ENCODE results near the gene NXPH4. TPM values are rescaled to one million over a fixed set of nuclear protein-coding genes. Genes with fewer than 3 reads are reported as not detected.

Gene NXPH4
- total and polyA plus RNA-seq, 3 experiments from 2014 or later: 0.22 to 0.47 TPM; not detected in 1

GRCh38 chr12:57234233-57234570, 17.6 kb downstream of the NXPH4 start:
- Histone ChIP-seq H3K4me1 (ENCODE audit: insufficient read depth, low read length) (peaks cover 46% of the 10 kb centered on the region), H3K36me3 (ENCODE audit: insufficient read depth, low read length) (peaks cover 21% of the 10 kb centered on the region), H3K4me3 (ENCODE audit: low read length) (no peak overlapping the region), H3K27me3 (ENCODE audit: insufficient read depth, low read length, poor library complexity, severe bottlenecking) (peaks cover 24% of the 10 kb centered on the region), H3K27ac (ENCODE audit: low read depth, low read length) (no peak overlapping the region), H3K9me3 (ENCODE audit: low read length) (no peaks in the 10 kb centered on the region)
- Mint-ChIP-seq H3K9me3 (no peaks in the 10 kb centered on the region), H3K4me1 (peaks cover 35 to 57% (median 54%) of the 10 kb centered on the region in 3 donors), H3K27ac (peak overlapping the region in 1 of 8 donors; percentile 3), H3K27me3 (peaks cover 28 to 32% of the 10 kb centered on the region in 2 donors), H3K36me3 (peaks cover 13 to 41% (median 16%) of the 10 kb centered on the region in 3 donors), H3K4me3 (peak overlapping the region in 1 of 7 donors; percentile 19)
- no peak for DNase-seq
- POLR2A ChIA-PET: no interaction called here
- CTCF ChIA-PET: interaction anchor here (2.9 to 13.7 kb wide), 2 partner anchors 7 to 20 kb away, joined by 26 to 274 read pairs; a partner anchor contains a TSS

- no peaks in the 10 kb centered on the region for H3K9me3 ChIP-seq (ENCODE audit: low read length)
- peaks cover 21% of the 10 kb centered on the region for H3K36me3 ChIP-seq (ENCODE audit: insufficient read depth, low read length)
- H3K27ac ChIP-seq (ENCODE audit: low read depth, low read length): no peak overlapping the region
- Mint-ChIP-seq H3K27me3 (peaks cover 29 to 36% of the 10 kb centered on the region in 2 donors), H3K9me3 (no peaks in the 10 kb centered on the region), H3K4me1 (peaks cover 35 to 57% (median 54%) of the 10 kb centered on the region in 3 donors), H3K4me3 (no peak overlapping the region), H3K27ac (no peak overlapping the region), H3K36me3 (peaks cover 13 to 40% (median 16%) of the 10 kb centered on the region in 3 donors)
- ChIA-PET CTCF (interaction anchor here (2.9 to 13.7 kb wide), 2 partner anchors 6 to 21 kb away, joined by 26 to 274 read pairs; a partner anchor contains a TSS), POLR2A (no interaction called here)
- DNase-seq: no peak
- no peak overlapping the region for H3K4me3 ChIP-seq (ENCODE audit: low read length)
- peaks cover 48% of the 10 kb centered on the region for H3K4me1 ChIP-seq (ENCODE audit: insufficient read depth, low read length)
- peaks cover 24% of the 10 kb centered on the region for H3K27me3 ChIP-seq (ENCODE audit: insufficient read depth, low read length, poor library complexity, severe bottlenecking)
Observed at GRCh38 chr12:57234571-57235016, 18.0 kb downstream of the NXPH4 start.

GRCh38 chr12:57235017-57235727, 18.6 kb downstream of the NXPH4 start:
- Histone ChIP-seq H3K9me3 (ENCODE audit: low read length) (no peaks in the 10 kb centered on the region), H3K27me3 (ENCODE audit: insufficient read depth, low read length, poor library complexity, severe bottlenecking) (peaks cover 24% of the 10 kb centered on the region), H3K27ac (ENCODE audit: low read depth, low read length) (no peak overlapping the region), H3K4me3 (ENCODE audit: low read length) (no peak overlapping the region), H3K4me1 (ENCODE audit: insufficient read depth, low read length) (peaks cover 50% of the 10 kb centered on the region), H3K36me3 (ENCODE audit: insufficient read depth, low read length) (peaks cover 21% of the 10 kb centered on the region)
- DNase-seq: no peak
- ChIA-PET POLR2A (no interaction called here), CTCF (no interaction called here)
- Mint-ChIP-seq H3K27me3 (peaks cover 29 to 38% of the 10 kb centered on the region in 2 donors), H3K9me3 (no peaks in the 10 kb centered on the region), H3K36me3 (peaks cover 13 to 38% (median 16%) of the 10 kb centered on the region in 3 donors), H3K27ac (peak overlapping the region in 1 of 8 donors; percentile 33), H3K4me1 (peaks cover 32 to 54% (median 51%) of the 10 kb centered on the region in 3 donors), H3K4me3 (no peak overlapping the region)

- Histone ChIP-seq H3K27me3 (ENCODE audit: insufficient read depth, low read length, poor library complexity, severe bottlenecking) (peaks cover 27% of the 10 kb centered on the region), H3K4me1 (ENCODE audit: insufficient read depth, low read length) (peaks cover 50% of the 10 kb centered on the region), H3K4me3 (ENCODE audit: low read length) (no peak overlapping the region), H3K27ac (ENCODE audit: low read depth, low read length) (no peak overlapping the region), H3K9me3 (ENCODE audit: low read length) (no peaks in the 10 kb centered on the region), H3K36me3 (ENCODE audit: insufficient read depth, low read length) (peaks cover 21% of the 10 kb centered on the region)
- Mint-ChIP-seq H3K27ac (peak overlapping the region in 1 of 8 donors; percentile 33), H3K4me3 (no peak overlapping the region), H3K4me1 (peaks cover 32 to 54% (median 51%) of the 10 kb centered on the region in 3 donors), H3K36me3 (peaks cover 11 to 40% (median 16%) of the 10 kb centered on the region in 3 donors), H3K27me3 (peaks cover 33 to 43% of the 10 kb centered on the region in 2 donors), H3K9me3 (no peaks in the 10 kb centered on the region)
- DNase-seq: no peak
- CTCF ChIA-PET: no interaction called here
- POLR2A ChIA-PET: no interaction called here
Observed at GRCh38 chr12:57235728-57236131, 19.1 kb downstream of the NXPH4 start.

GRCh38 chr12:57236201-57236924, 19.8 kb downstream of the NXPH4 start:
- H3K27me3 ChIP-seq (ENCODE audit: insufficient read depth, low read length, poor library complexity, severe bottlenecking): peaks cover 33% of the 10 kb centered on the region
- H3K36me3 Mint-ChIP-seq: peaks cover 11 to 39% (median 16%) of the 10 kb centered on the region in 3 donors
- no peak overlapping the region for H3K4me3 ChIP-seq (ENCODE audit: low read length)
- no peak overlapping the region for H3K27ac ChIP-seq (ENCODE audit: low read depth, low read length)
- no peak for DNase-seq
- H3K27me3 Mint-ChIP-seq: peaks cover 39 to 49% of the 10 kb centered on the region in 2 donors
- H3K4me1 Mint-ChIP-seq: peaks cover 38 to 54% (median 51%) of the 10 kb centered on the region in 3 donors
- CTCF ChIA-PET: interaction anchor here (9.1 to 12.7 kb wide), 2 partner anchors 9 to 22 kb away, joined by 262 to 274 read pairs; partner anchors contain the start of gene SHMT2
- H3K36me3 ChIP-seq (ENCODE audit: insufficient read depth, low read length): peaks cover 21% of the 10 kb centered on the region
- POLR2A ChIA-PET: no interaction called here
- H3K9me3 Mint-ChIP-seq: no peaks in the 10 kb centered on the region
- H3K4me3 Mint-ChIP-seq: peak overlapping the region in 2 of 7 donors; percentile 5 to 47
- H3K27ac Mint-ChIP-seq: peak overlapping the region in 1 of 8 donors; percentile 34
- no peaks in the 10 kb centered on the region for H3K9me3 ChIP-seq (ENCODE audit: low read length)
- H3K4me1 ChIP-seq (ENCODE audit: insufficient read depth, low read length): peaks cover 50% of the 10 kb centered on the region

- peaks cover 45 to 59% (median 57%) of the 10 kb centered on the region in 3 donors for H3K4me1 Mint-ChIP-seq
- H3K27me3 ChIP-seq (ENCODE audit: insufficient read depth, low read length, poor library complexity, severe bottlenecking): peaks cover 40% of the 10 kb centered on the region
- H3K9me3 ChIP-seq (ENCODE audit: low read length): no peaks in the 10 kb centered on the region
- H3K27ac Mint-ChIP-seq: peak overlapping the region in 2 of 8 donors; percentile 34 to 43
- H3K36me3 Mint-ChIP-seq: peaks cover 8 to 32% (median 16%) of the 10 kb centered on the region in 3 donors
- no peak overlapping the region for H3K4me3 ChIP-seq (ENCODE audit: low read length)
- no peak overlapping the region for H3K27ac ChIP-seq (ENCODE audit: low read depth, low read length)
- peak in 1 of 5 donors; percentile 17 for DNase-seq
- no peaks in the 10 kb centered on the region for H3K9me3 Mint-ChIP-seq
- H3K27me3 Mint-ChIP-seq: peaks cover 46 to 56% of the 10 kb centered on the region in 2 donors
- peaks cover 21% of the 10 kb centered on the region for H3K36me3 ChIP-seq (ENCODE audit: insufficient read depth, low read length)
- peaks cover 56% of the 10 kb centered on the region for H3K4me1 ChIP-seq (ENCODE audit: insufficient read depth, low read length)
- peak overlapping the region in 6 of 7 donors; percentile 34 to 94 (median 76) for H3K4me3 Mint-ChIP-seq
- POLR2A ChIA-PET: interaction anchor here (0.7 to 1.9 kb wide), 2 partner anchors 8 to 23 kb away, joined by 3 to 6 read pairs; partner anchors contain the start of gene SHMT2
- CTCF ChIA-PET: interaction anchor here (9.1 to 12.7 kb wide), 2 partner anchors 9 to 23 kb away, joined by 262 to 274 read pairs; partner anchors contain the start of gene SHMT2
Observed at GRCh38 chr12:57236925-57237595, 20.5 kb downstream of the NXPH4 start.

GRCh38 chr12:57237596-57237931, 21.0 kb downstream of the NXPH4 start:
- peak overlapping the region in 6 of 7 donors; percentile 51 to 94 (median 76) for H3K4me3 Mint-ChIP-seq
- POLR2A ChIA-PET: interaction anchor here (0.7 to 1.9 kb wide), 2 partner anchors 8 to 24 kb away, joined by 3 to 6 read pairs; partner anchors contain the start of gene SHMT2
- Histone ChIP-seq H3K27ac (ENCODE audit: low read depth, low read length) (no peak overlapping the region), H3K4me3 (ENCODE audit: low read length) (no peak overlapping the region), H3K27me3 (ENCODE audit: insufficient read depth, low read length, poor library complexity, severe bottlenecking) (peaks cover 45% of the 10 kb centered on the region), H3K36me3 (ENCODE audit: insufficient read depth, low read length) (peaks cover 16% of the 10 kb centered on the region), H3K4me1 (ENCODE audit: insufficient read depth, low read length) (peaks cover 61% of the 10 kb centered on the region), H3K9me3 (ENCODE audit: low read length) (no peaks in the 10 kb centered on the region)
- H3K9me3 Mint-ChIP-seq: no peaks in the 10 kb centered on the region
- H3K27ac Mint-ChIP-seq: peak overlapping the region in 1 of 8 donors; percentile 34
- peaks cover 48 to 60% of the 10 kb centered on the region in 2 donors for H3K27me3 Mint-ChIP-seq
- CTCF ChIA-PET: interaction anchor here (2.3 to 12.7 kb wide), 3 partner anchors 10 to 24 kb away, joined by 9 to 274 read pairs (median 262); partner anchors contain the start of genes NXPH4 and SHMT2
- H3K36me3 Mint-ChIP-seq: peaks cover 8 to 27% (median 16%) of the 10 kb centered on the region in 3 donors
- H3K4me1 Mint-ChIP-seq: peaks cover 47 to 64% (median 62%) of the 10 kb centered on the region in 3 donors
- DNase-seq: no peak

Data from CD8-positive, alpha-beta memory T cell (primary cell).